Stimulated activated naive B cell treated with anti-CD40 and anti-IgM and Interleukin-4, amounts not matched to agents 10 μg/mL and 1 μg/mL and 100 μg/mL, for 72 hours (primary cell): ENCODE data around the gene LRIG1.

ENCODE experiments used
- ATAC-seq, 2 donors: fragments of 150-1000 bp; cut with Tn5 transposase; replicated peaks; 2 replicates each; pipeline ENCODE4 v1.10.0; 2021; ENCODE audit warnings: moderate library complexity in 1 of 2
- DNase-seq: peaks from one replicate; pipeline ENCODE4 v3.0.0; 2021
- H3K27ac Mint-ChIP-seq: one replicate; pipeline ENCODE4 v1.8.0; 2022; ENCODE audit warnings: mild to moderate bottlenecking, mixed read lengths
- H3K27me3 Mint-ChIP-seq, 2 donors: one replicate each; pipeline ENCODE4 v1.8.0; 2022; ENCODE audit warnings: mixed read lengths in 2 of 2
- H3K36me3 Mint-ChIP-seq, 2 donors: one replicate each; pipeline ENCODE4 v1.8.0; 2022; ENCODE audit warnings: mixed read lengths in 2 of 2, mild to moderate bottlenecking in 1 of 2
- H3K4me1 Mint-ChIP-seq, 2 donors: one replicate each; pipeline ENCODE4 v1.8.0; 2022; ENCODE audit warnings: mixed read lengths in 2 of 2, mild to moderate bottlenecking in 1 of 2
- H3K4me3 Mint-ChIP-seq, 2 donors: one replicate each; pipeline ENCODE4 v1.8.0; 2022; ENCODE audit warnings: mild to moderate bottlenecking in 2 of 2, mixed read lengths in 2 of 2, moderate library complexity in 1 of 2
- H3K9me3 Mint-ChIP-seq, 2 donors: one replicate each; pipeline ENCODE4 v1.8.0; 2022; ENCODE audit warnings: mixed read lengths in 2 of 2, mild to moderate bottlenecking in 1 of 2

LRIG1 gene

GRCh38 chr3:66411961-66412887, 88.6 kb downstream of the LRIG1 start:
- Mint-ChIP-seq H3K27me3 (no peaks in the 10 kb centered on the region), H3K4me1 (peaks cover 0 to 7% of the 10 kb centered on the region in 2 donors), H3K27ac (no peak overlapping the region), H3K9me3 (no peaks in the 10 kb centered on the region), H3K36me3 (peaks cover 8 to 13% of the 10 kb centered on the region in 2 donors), H3K4me3 (no peak overlapping the region)
- no peak for DNase-seq
- no peak for ATAC-seq

GRCh38 chr3:66411474-66411873, 89.3 kb downstream of the LRIG1 start:
- DNase-seq, result no peak
- H3K4me1 Mint-ChIP-seq, result peaks cover 0 to 7% of the 10 kb centered on the region in 2 donors
- peaks cover 8 to 13% of the 10 kb centered on the region in 2 donors for H3K36me3 Mint-ChIP-seq
- no peak overlapping the region for H3K27ac Mint-ChIP-seq
- no peaks in the 10 kb centered on the region for H3K9me3 Mint-ChIP-seq
- no peak for ATAC-seq
- no peak overlapping the region for H3K4me3 Mint-ChIP-seq
- H3K27me3 Mint-ChIP-seq, result no peaks in the 10 kb centered on the region

- peaks cover 0 to 7% of the 10 kb centered on the region in 2 donors for H3K4me1 Mint-ChIP-seq
- no peak overlapping the region for H3K4me3 Mint-ChIP-seq
- ATAC-seq (no peak), DNase-seq (no peak)
- H3K27ac Mint-ChIP-seq, result no peak overlapping the region
- H3K36me3 Mint-ChIP-seq, result peaks cover 8 to 13% of the 10 kb centered on the region in 2 donors
- H3K9me3 Mint-ChIP-seq, result no peaks in the 10 kb centered on the region
- no peaks in the 10 kb centered on the region for H3K27me3 Mint-ChIP-seq
Measured at GRCh38 chr3:66410976-66411375, 89.8 kb downstream of the LRIG1 start.

- H3K36me3 Mint-ChIP-seq, result peaks cover 8 to 14% of the 10 kb centered on the region in 2 donors
- H3K4me3 Mint-ChIP-seq, result no peak overlapping the region
- DNase-seq (no peak), ATAC-seq (no peak)
- H3K4me1 Mint-ChIP-seq, result peaks cover 0 to 7% of the 10 kb centered on the region in 2 donors
- H3K9me3 Mint-ChIP-seq, result no peaks in the 10 kb centered on the region
- no peak overlapping the region for H3K27ac Mint-ChIP-seq
- H3K27me3 Mint-ChIP-seq, result no peaks in the 10 kb centered on the region
Measured at GRCh38 chr3:66409771-66410754, 90.8 kb downstream of the LRIG1 start.

GRCh38 chr3:66407611-66408218, 93.1 kb downstream of the LRIG1 start:
- ATAC-seq (peak; percentile 94 to 96), DNase-seq (peak; percentile 65)
- Mint-ChIP-seq H3K4me3 (no peak overlapping the region), H3K36me3 (peaks cover 6 to 17% of the 10 kb centered on the region in 2 donors), H3K27me3 (no peaks in the 10 kb centered on the region), H3K9me3 (no peaks in the 10 kb centered on the region), H3K4me1 (peaks cover 0 to 7% of the 10 kb centered on the region in 2 donors), H3K27ac (peak overlapping the region; percentile 14)

GRCh38 chr3:66406831-66407610, 93.8 kb downstream of the LRIG1 start:
- Mint-ChIP-seq H3K36me3 (peaks cover 4 to 14% of the 10 kb centered on the region in 2 donors), H3K27me3 (no peaks in the 10 kb centered on the region)

GRCh38 chr3:66406163-66406562, 94.7 kb downstream of the LRIG1 start:
- peaks cover 0 to 5% of the 10 kb centered on the region in 2 donors for H3K4me1 Mint-ChIP-seq
- ATAC-seq (no peak), DNase-seq (no peak)
- H3K27me3 Mint-ChIP-seq, result no peaks in the 10 kb centered on the region
- no peak overlapping the region for H3K4me3 Mint-ChIP-seq
- H3K27ac Mint-ChIP-seq, result no peak overlapping the region
- H3K9me3 Mint-ChIP-seq, result no peaks in the 10 kb centered on the region
- H3K36me3 Mint-ChIP-seq, result peaks cover 2 to 16% of the 10 kb centered on the region in 2 donors

More at GRCh38 chr3:66406831-66407610, 93.8 kb downstream of the LRIG1 start:
- ATAC-seq (no peak), DNase-seq (no peak)
- Mint-ChIP-seq H3K27ac (no peak overlapping the region), H3K9me3 (no peaks in the 10 kb centered on the region), H3K4me1 (peaks cover 0 to 7% of the 10 kb centered on the region in 2 donors), H3K4me3 (no peak overlapping the region)

- no peaks in the 10 kb centered on the region for H3K27me3 Mint-ChIP-seq
- DNase-seq (no peak), ATAC-seq (no peak)
- no peak overlapping the region for H3K4me3 Mint-ChIP-seq
- peaks cover 0 to 5% of the 10 kb centered on the region in 2 donors for H3K4me1 Mint-ChIP-seq
- no peaks in the 10 kb centered on the region for H3K9me3 Mint-ChIP-seq
- H3K36me3 Mint-ChIP-seq, result peaks cover 2 to 16% of the 10 kb centered on the region in 2 donors
- no peak overlapping the region for H3K27ac Mint-ChIP-seq
Measured at GRCh38 chr3:66405701-66406091, 95.1 kb downstream of the LRIG1 start.

GRCh38 chr3:66404903-66405700, 95.7 kb downstream of the LRIG1 start:
- ATAC-seq, result no peak
- H3K27ac Mint-ChIP-seq, result no peak overlapping the region

GRCh38 chr3:66404197-66404596, 96.6 kb downstream of the LRIG1 start:
- H3K27me3 Mint-ChIP-seq, result no peaks in the 10 kb centered on the region
- ATAC-seq (no peak), DNase-seq (no peak)
- no peak overlapping the region for H3K4me3 Mint-ChIP-seq
- H3K27ac Mint-ChIP-seq, result no peak overlapping the region
- no peaks in the 10 kb centered on the region for H3K9me3 Mint-ChIP-seq
- peaks cover 0 to 6% of the 10 kb centered on the region in 2 donors for H3K4me1 Mint-ChIP-seq
- peaks cover 0 to 16% of the 10 kb centered on the region in 2 donors for H3K36me3 Mint-ChIP-seq

More at GRCh38 chr3:66404903-66405700, 95.7 kb downstream of the LRIG1 start:
- H3K4me1 Mint-ChIP-seq, result peaks cover 0 to 4% of the 10 kb centered on the region in 2 donors
- no peak for DNase-seq
- peaks cover 0 to 16% of the 10 kb centered on the region in 2 donors for H3K36me3 Mint-ChIP-seq
- H3K4me3 Mint-ChIP-seq, result peak overlapping the region in 1 of 2 donors; percentile 14
- H3K27me3 Mint-ChIP-seq, result no peaks in the 10 kb centered on the region
- H3K9me3 Mint-ChIP-seq, result no peaks in the 10 kb centered on the region

- DNase-seq, result no peak
- Mint-ChIP-seq H3K4me1 (peaks cover 0 to 6% of the 10 kb centered on the region in 2 donors), H3K4me3 (no peak overlapping the region), H3K36me3 (peaks cover 0 to 12% of the 10 kb centered on the region in 2 donors), H3K9me3 (no peaks in the 10 kb centered on the region), H3K27ac (no peak overlapping the region), H3K27me3 (no peaks in the 10 kb centered on the region)
- no peak for ATAC-seq
Measured at GRCh38 chr3:66403323-66403990, 97.4 kb downstream of the LRIG1 start.

GRCh38 chr3:66402596-66403290, 98.1 kb downstream of the LRIG1 start:
- Mint-ChIP-seq H3K9me3 (no peaks in the 10 kb centered on the region), H3K27ac (no peak overlapping the region), H3K4me3 (no peak overlapping the region), H3K27me3 (no peaks in the 10 kb centered on the region), H3K36me3 (peaks cover 0 to 14% of the 10 kb centered on the region in 2 donors), H3K4me1 (peaks cover 0 to 4% of the 10 kb centered on the region in 2 donors)
- DNase-seq (no peak), ATAC-seq (no peak)
